AML-193 (cell line): ENCODE data around the gene LHPP.

Experiments
- DNase-seq, 2 experiments: peaks; one replicate each; lab custom pipeline; 2025; lab: John Stamatoyannopoulos, UW

The LHPP gene

GRCh38 chr10:124645467-124646095 lies 184.0 kb downstream of the LHPP start:
- DNase-seq: no peak

GRCh38 chr10:124646483-124647352 lies 185.1 kb downstream of the LHPP start:
- no peak for DNase-seq

GRCh38 chr10:124647421-124648130 lies 186.0 kb downstream of the LHPP start:
- DNase-seq: peak; percentile 91

- DNase-seq: no peak
These were observed 186.5 kb downstream of the LHPP start for GRCh38 chr10:124648131-124648475.

- peak; percentile 87 to 94 for DNase-seq
These were observed 187.1 kb downstream of the LHPP start for GRCh38 chr10:124648738-124649137.

GRCh38 chr10:124649214-124649613 lies 187.6 kb downstream of the LHPP start:
- DNase-seq: no peak

GRCh38 chr10:124650263-124650662 lies 188.6 kb downstream of the LHPP start:
- DNase-seq: no peak

- DNase-seq: no peak
These were observed 189.3 kb downstream of the LHPP start for GRCh38 chr10:124650820-124651401.

- no peak for DNase-seq
These were observed 189.8 kb downstream of the LHPP start for GRCh38 chr10:124651402-124651891.

- DNase-seq: no peak
These were observed 190.6 kb downstream of the LHPP start for GRCh38 chr10:124652200-124652599.

GRCh38 chr10:124652701-124653100 lies 191.1 kb downstream of the LHPP start:
- DNase-seq: no peak

- no peak for DNase-seq
These were observed 191.7 kb downstream of the LHPP start for GRCh38 chr10:124653311-124653710.

GRCh38 chr10:124653811-124654651 lies 192.4 kb downstream of the LHPP start:
- DNase-seq: no peak

GRCh38 chr10:124654686-124655085 lies 193.1 kb downstream of the LHPP start:
- DNase-seq: no peak

- DNase-seq: no peak
These were observed 193.8 kb downstream of the LHPP start for GRCh38 chr10:124655191-124656112.

- DNase-seq: no peak
These were observed 194.5 kb downstream of the LHPP start for GRCh38 chr10:124656113-124656490.

GRCh38 chr10:124656541-124656940 lies 194.9 kb downstream of the LHPP start:
- no peak for DNase-seq

- DNase-seq: no peak
These were observed 196.2 kb downstream of the LHPP start for GRCh38 chr10:124657806-124658205.

- no peak for DNase-seq
These were observed 197.1 kb downstream of the LHPP start for GRCh38 chr10:124658591-124659242.

GRCh38 chr10:124659380-124659779 lies 197.8 kb downstream of the LHPP start:
- DNase-seq: no peak
